NCI-H2196 treated with DMSO at 0.1 percent for 48 hours (cell line): ENCODE measurements around the gene ATP6V1B1.

Experiments
- DNase-seq: peaks from one replicate; lab custom pipeline; 2025; ENCODE audit not compliant: unreplicated experiment; lab: John Stamatoyannopoulos, UW

ATP6V1B1 gene

DNA sequence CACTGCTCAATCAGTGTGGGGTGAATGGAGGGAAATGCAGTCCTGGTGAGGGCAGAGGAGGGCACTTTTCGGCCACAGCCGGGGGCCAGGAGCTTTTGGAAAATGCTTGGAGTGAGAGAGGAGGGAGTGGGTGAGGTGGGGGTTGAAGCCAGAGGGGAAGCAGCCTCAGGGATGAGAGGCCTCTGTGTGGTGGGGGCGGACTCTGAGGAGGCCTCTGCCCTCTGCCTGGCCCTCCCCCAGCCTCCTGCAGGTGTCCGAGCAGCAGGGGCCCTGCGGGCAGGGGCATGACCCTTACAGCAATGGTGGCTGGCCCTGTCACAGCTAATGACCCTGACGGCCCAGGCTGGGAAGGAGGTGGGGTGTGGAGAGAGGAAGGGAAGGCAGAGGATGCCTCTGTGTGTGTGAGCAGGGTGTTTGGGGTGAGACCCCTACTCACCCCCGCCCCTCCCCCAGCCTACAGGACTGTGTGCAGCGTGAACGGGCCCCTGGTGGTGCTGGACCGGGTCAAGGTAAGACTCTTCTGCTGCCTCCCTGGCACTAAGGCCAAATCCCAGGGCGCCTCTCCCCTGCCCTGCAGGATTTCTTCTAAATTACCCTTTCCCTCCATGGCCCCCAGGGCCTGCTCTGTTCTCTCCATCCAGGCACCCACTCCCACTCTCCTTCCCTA is 7.6 kb downstream of the ATP6V1B1 start:
- DNase-seq, result no peak

GRCh38 chr2:70944111-70944690 is 8.5 kb downstream of the ATP6V1B1 start:
- no peak for DNase-seq

DNA sequence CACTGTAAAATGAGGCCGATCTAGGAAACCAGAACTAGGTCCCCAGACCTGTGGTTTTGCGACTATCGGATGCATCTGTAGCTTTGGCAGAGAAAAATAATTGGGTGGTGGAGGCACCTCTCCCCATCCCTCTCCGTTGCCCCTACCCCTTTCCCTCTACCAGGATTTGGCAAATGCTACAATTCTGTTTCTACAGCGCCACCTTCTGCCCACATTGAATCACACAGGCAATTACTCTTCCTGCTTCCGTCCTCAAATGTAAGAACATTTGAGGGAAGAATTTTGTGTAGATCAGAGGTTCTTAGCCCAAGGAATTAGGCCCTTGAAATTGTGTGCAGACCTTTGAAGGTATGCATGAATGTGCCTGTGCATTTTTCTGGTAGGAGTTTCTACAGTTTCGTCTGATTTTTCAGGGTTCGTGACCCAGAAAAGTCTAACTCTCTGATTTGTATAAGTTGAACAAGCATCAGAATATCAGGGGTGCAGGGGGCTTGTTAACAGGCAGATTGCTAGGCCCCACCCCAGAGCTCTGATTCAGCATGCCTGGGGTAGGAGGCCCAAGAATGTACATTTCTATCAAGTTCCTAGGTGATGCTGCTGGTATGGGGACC is 11.2 kb downstream of the ATP6V1B1 start:
- no peak for DNase-seq

DNA sequence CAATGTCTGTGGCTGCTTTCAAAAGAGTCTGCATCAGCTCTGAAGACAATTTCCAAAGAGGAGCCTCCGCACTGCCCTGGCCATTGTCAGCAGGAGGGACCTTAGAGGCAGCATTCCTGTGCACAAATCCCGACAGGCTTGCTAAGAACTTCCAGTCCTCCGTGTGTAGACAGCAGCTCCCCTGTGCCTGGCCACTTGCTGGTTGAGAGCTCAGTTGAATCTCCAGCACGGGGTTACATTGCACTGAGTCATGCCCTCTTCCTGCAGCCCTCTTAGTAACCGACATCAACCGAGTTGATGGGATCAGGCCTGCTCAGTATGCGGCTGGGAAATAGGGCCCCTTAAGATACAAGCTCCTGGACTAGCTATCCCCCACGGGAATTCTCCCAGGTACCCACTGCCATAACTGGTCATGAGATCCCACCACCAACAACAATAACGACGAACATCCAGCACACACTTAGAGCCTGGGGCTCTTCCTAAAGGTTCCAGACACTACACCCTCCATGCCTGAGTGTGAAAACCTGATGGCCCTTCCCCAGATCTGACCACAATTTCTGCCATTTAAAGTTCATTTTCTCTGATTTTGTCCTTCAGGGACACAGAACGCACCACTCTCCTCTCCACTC is 12.0 kb downstream of the ATP6V1B1 start:
- no peak for DNase-seq

- peak; percentile 7 for DNase-seq
Measured at GRCh38 chr2:70948337-70949003, 12.8 kb downstream of the ATP6V1B1 start.

DNA sequence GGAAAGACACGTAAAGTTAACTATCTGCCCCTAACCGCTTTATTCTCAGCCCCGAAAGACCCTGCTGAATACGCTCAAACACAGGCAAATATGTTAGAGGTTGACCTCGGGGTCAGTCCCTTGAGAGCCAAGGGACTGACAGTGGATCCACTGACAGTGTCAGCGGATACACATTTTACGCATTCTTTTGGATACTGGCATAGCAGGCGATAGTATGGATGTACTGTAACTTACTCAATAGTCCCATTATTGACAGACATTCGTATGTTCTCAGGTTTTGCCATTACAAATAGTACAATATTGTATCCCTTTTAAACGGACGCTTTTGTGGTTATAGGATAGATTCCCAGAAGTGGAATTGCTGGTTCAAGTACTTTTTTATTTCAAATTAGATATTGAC is 13.4 kb downstream of the ATP6V1B1 start:
- DNase-seq, result no peak

GRCh38 chr2:70954886-70955285 is 19.2 kb downstream of the ATP6V1B1 start:
- no peak for DNase-seq

DNA sequence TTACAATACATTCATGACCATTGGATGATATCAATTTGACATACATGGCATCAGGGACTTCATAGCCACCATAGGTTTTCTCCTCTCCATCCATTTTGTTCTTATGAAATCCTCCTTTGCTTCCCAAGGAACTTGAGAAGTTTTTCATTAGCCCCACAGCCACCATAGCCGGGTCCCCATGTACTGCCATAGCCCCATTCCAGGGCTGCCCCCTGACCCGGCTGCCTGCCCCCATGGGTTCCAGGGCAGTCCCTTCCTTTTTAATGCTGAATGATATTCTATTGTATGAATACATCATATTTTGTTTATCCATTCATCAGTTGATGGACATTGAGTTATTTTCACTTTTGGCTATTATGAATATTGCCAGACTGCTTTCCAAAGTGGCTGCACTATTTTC is 20.4 kb downstream of the ATP6V1B1 start:
- no peak for DNase-seq

DNA sequence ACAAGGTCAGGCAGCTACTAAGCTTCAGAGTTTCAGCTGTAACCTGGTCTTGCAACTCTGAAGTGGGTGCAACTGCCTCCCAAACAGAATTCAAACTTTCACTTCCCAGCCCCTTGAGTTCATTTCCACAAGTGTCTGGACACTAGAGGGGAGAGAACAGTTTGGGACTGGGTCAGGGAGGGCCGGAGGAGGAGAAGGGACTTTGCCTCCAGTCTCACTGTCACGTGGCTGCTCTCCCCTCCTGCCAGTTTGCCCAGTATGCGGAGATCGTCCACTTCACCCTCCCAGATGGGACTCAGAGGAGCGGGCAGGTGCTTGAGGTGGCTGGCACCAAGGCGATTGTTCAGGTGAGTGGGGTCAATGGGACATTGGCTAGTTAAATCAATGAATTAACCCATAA is 22.1 kb downstream of the ATP6V1B1 start:
- DNase-seq, result no peak

GRCh38 chr2:70958759-70959158 is 23.1 kb downstream of the ATP6V1B1 start:
- DNase-seq, result no peak

DNA sequence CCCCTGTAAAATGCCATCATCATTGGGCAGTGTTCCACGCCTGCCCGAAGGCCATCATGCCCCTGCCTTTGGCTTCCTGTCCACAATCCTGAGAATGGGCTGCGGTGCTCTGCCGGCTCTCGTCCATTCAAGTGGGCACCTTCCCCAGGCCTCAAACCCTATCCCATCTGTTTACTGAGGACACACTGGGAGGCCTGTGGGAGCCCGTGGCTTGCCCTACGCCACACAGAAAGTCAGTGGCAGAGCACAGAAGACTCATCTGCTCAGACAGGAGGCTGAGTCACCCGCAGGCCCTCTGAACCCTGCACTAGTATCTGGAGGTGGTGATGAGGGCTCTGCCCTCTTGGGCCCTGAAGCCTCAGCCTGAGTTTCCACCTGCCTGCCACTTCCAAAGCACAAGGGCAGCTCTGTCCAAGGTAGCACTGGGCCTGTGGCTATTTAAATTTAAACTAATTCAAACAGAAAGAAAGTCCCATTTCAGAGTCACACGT is 23.6 kb downstream of the ATP6V1B1 start:
- DNase-seq, result no peak

DNA sequence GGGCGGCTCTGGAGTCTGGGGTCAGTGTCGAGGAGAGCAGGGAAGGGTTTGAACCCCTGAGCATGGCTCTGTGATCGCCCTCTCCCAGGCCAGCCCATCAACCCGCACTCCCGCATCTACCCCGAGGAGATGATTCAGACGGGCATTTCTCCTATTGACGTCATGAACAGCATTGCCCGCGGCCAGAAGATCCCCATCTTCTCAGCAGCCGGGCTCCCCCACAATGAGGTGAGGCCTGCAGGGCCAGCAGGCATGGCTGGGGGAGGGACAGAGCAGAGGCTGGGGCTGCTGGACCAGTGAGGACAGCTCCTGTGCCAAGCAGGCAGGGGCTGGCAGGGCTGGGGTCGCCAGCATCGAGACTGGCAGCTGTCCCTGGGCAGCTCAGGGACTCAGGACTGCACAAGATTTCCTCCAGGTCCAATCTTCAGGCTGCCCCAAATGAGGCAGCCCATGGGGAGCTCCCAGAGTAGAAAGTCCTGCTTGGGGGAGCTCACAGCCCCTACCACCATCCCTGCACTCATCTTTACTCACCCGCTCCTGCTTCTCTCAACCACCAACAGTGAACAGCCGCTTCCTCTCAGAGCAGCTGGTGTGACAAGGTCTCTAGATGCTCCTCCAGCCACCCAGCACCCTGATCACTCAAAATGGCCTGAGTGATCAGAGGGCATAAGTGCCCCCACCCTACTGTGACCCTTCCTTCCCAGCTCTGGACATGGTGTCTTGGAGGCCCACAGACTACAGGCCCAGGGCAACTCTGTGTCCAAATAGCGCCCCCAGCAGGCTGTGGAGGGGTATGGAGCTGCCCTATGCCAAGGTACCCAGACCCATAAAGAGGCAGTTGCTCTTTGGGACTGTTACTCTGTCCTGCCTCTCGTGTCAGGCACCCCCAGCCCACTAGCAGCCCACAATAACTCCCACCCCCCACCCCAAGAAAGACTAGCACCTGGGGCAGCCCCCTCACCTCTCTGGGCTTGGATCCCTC is 24.4 kb downstream of the ATP6V1B1 start:
- no peak for DNase-seq

GRCh38 chr2:70960833-70961647 is 25.3 kb downstream of the ATP6V1B1 start:
- DNase-seq, result no peak

- no peak for DNase-seq
Measured at GRCh38 chr2:70961648-70961994, 25.9 kb downstream of the ATP6V1B1 start.

DNA sequence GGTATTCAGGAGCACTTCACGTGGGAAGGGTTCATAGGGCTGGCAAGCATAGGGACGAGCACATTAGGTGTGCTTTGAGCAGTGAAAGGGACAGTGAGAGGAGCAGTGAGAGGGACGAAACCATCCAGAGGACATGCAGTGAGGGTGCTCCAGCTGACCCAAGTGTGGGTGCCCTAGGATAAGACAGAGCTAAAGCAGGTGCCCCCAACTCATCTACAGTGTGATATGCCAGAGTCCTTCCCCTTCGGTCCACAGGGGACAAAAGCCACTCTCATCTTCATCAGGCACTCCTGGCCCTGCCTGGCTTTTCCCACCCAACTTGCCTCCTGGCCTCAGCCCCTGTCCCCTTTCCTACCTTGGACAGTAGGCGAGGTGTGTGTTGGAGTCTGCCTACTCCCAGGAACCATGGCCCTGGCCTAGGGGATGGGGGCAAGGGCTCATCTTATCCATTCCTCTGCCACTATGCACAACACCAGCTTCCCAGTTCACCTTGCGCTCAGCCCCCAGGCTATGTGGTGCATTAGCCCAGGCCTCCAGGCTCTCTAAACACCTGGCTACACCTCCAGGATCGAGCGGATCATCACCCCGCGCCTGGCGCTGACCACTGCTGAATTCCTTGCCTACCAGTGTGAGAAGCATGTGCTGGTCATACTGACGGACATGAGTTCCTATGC is 26.6 kb downstream of the ATP6V1B1 start:
- no peak for DNase-seq

DNA sequence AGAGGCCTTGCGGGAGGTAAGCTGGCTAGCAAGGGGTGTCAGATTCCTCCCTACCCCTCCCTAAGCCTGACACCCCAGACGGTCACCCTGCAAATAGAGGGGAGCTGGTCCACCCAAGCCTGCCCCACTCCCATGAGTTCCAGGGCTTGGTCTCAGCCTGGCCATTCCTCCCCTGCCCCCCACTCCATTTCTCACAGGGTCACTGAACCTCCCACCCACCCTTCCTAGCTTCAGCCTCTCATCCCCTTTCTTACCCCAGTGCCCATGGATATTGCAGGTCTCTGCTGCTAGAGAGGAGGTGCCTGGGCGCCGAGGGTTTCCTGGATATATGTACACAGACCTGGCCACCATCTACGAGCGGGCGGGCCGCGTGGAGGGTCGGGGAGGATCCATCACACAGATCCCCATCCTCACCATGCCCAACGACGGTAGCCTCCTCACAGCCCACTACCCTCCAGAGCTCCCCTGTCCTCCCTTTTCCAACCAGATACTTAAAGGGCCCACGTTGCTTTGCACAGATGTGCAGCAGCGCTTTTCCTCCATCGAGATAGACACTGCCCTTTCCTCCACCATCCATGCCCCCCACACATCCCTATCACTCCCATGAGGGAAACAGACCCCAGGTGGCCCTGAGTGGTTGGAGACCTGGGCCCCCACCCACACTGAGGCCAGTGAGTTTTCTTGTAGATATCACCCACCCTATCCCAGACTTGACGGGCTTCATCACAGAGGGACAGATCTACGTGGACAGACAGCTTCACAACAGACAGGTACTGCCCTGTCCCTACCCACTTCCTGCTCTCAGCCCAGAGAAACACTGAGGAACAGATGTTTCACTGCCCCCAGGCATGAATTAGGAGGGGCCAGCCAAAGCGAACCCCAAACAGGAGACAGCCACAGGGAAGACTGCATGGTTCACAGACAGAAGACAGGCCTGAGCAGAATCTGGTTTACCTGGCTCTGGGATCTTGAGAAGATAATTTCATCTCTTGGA is 27.5 kb downstream of the ATP6V1B1 start:
- no peak for DNase-seq

- no peak for DNase-seq
Measured at GRCh38 chr2:70964133-70964532, 28.4 kb downstream of the ATP6V1B1 start.
